Left renal pelvis (tissue), 4 donors: ENCODE results near the gene NRG3. TPM values are rescaled to one million over a fixed set of nuclear protein-coding genes. Genes with fewer than 3 reads are reported as not detected.

Experiments
- DNase-seq, 4 donors: peaks; one replicate each; pipeline ENCODE4 v3.0.0-alpha.2; 2013; ENCODE audit warnings: low read depth in 4 of 4, low spot score in 3 of 4
- polyA plus RNA-seq, 4 donors: library from polyadenylated mRNA; unstranded; fragments of 120-200 nt; gene quantifications; one replicate each; pipeline ENCODE4 v1.2.1, GENCODE V29; 2013; ENCODE audit not compliant: insufficient read length in 4 of 4

NRG3 gene
- polyA plus RNA-seq, 4 donors, result 3.9 to 14.2 (median 12.2) TPM

GRCh38 chr10:82075605-82076004, 200.6 kb downstream of the NRG3 start:
- DNase-seq, result no peak

GRCh38 chr10:82084496-82084895, 209.5 kb downstream of the NRG3 start:
- no peak for DNase-seq

GRCh38 chr10:82084904-82085303, 209.9 kb downstream of the NRG3 start:
- no peak for DNase-seq

GRCh38 chr10:82089327-82089726, 214.3 kb downstream of the NRG3 start:
- DNase-seq, result peak in 1 of 4 donors; percentile 15

GRCh38 chr10:82091413-82091812, 216.4 kb downstream of the NRG3 start:
- DNase-seq, result no peak

GRCh38 chr10:82092111-82092510, 217.1 kb downstream of the NRG3 start:
- DNase-seq, result no peak

- no peak for DNase-seq
Measured at GRCh38 chr10:82124713-82125112, 249.7 kb downstream of the NRG3 start.

- no peak for DNase-seq
Measured at GRCh38 chr10:82128527-82128926, 253.5 kb downstream of the NRG3 start.

- DNase-seq, result no peak
Measured at GRCh38 chr10:82136103-82136502, 261.1 kb downstream of the NRG3 start.

GRCh38 chr10:82144153-82144552, 269.2 kb downstream of the NRG3 start:
- no peak for DNase-seq

- no peak for DNase-seq
Measured at GRCh38 chr10:82148764-82149163, 273.8 kb downstream of the NRG3 start.

GRCh38 chr10:82149674-82150073, 274.7 kb downstream of the NRG3 start:
- no peak for DNase-seq

GRCh38 chr10:82150123-82150900, 275.3 kb downstream of the NRG3 start:
- DNase-seq, result peak in 1 of 4 donors; percentile 12

GRCh38 chr10:82160307-82160706, 285.3 kb downstream of the NRG3 start:
- no peak for DNase-seq

GRCh38 chr10:82161264-82161663, 286.3 kb downstream of the NRG3 start:
- DNase-seq, result no peak

- DNase-seq, result no peak
Measured at GRCh38 chr10:82162549-82163195, 287.7 kb downstream of the NRG3 start.

GRCh38 chr10:82171899-82172298, 296.9 kb downstream of the NRG3 start:
- no peak for DNase-seq

GRCh38 chr10:82176587-82176986, 301.6 kb downstream of the NRG3 start:
- peak in 1 of 4 donors; percentile 37 for DNase-seq

- DNase-seq, result peak in 1 of 4 donors; percentile 21
Measured at GRCh38 chr10:82190432-82191260, 315.7 kb downstream of the NRG3 start.

- DNase-seq, result no peak
Measured at GRCh38 chr10:82191653-82192052, 316.7 kb downstream of the NRG3 start.

GRCh38 chr10:82192665-82193064, 317.7 kb downstream of the NRG3 start:
- DNase-seq, result no peak
